Tibial nerve (tissue), 4 donors: ENCODE data around the gene PPP1R16B.

Experiments used
- CTCF ChIP-seq, 5 experiments: fragments of 200-600 bp in 3 of 5; fragments of 450-650 bp in 2 of 5; sonication (generic) in 3 of 5; IDR thresholded peaks; one replicate each; pipeline ENCODE4 v1.5.1; 2016 to 2019; ENCODE audit warnings: antibody characterized with exemption in 5 of 5, mild to moderate bottlenecking in 3 of 5, moderate library complexity in 2 of 5
- EP300 ChIP-seq, 2 donors: sonication (generic); formaldehyde crosslinking; IDR thresholded peaks; one replicate each; pipeline ENCODE4 v1.6.1; 2017; ENCODE audit warnings: antibody characterized with exemption in 2 of 2, mild to moderate bottlenecking in 1 of 2

- no peak for TF ChIP-seq EP300 (IDR thresholded peaks at IDR 0.05)
- TF ChIP-seq CTCF (IDR thresholded peaks at IDR 0.05) = no peak
These were observed 129.8 kb downstream of the PPP1R16B start for GRCh38 chr20:38935285-38935684.
